Measurements from ENCODE around the gene BMI1.
A peak's percentile ranks its signal among the peaks of the same experiment; 100 is the strongest.
"Not testable (repeated sequence)": the region's sequence is repeated elsewhere in the genome, so short reads cannot be mapped to it uniquely, and the experiment has no call there.

BMI1 gene

GRCh38 chr10:22340329-22341189, 19.7 kb downstream of the BMI1 start:
- H3K9me3 ChIP-seq (ENCODE audit: control insufficient read depth, insufficient read depth, low read length), result no peaks in the 10 kb centered on the region
- no peaks in the 10 kb centered on the region for H3K36me3 ChIP-seq (ENCODE audit: insufficient read depth, low read length)
- no peaks in the 10 kb centered on the region for H3K4me1 ChIP-seq (ENCODE audit: insufficient read depth, low read length)
- peak overlapping the region; percentile 83 for H3K9ac ChIP-seq (ENCODE audit: low read depth, low read length)

GRCh38 chr10:22341190-22341925, 20.5 kb downstream of the BMI1 start:
- H3K36me3 ChIP-seq (ENCODE audit: insufficient read depth, low read length), result no peaks in the 10 kb centered on the region
- peak overlapping the region; percentile 83; the same call in 1 of the 2 replicates for H3K9ac ChIP-seq (ENCODE audit: low read depth, low read length)
- H3K9me3 ChIP-seq (ENCODE audit: control insufficient read depth, insufficient read depth, low read length), result no peaks in the 10 kb centered on the region
- no peaks in the 10 kb centered on the region for H3K4me1 ChIP-seq (ENCODE audit: insufficient read depth, low read length)

- no peaks in the 10 kb centered on the region for H3K9me3 ChIP-seq (ENCODE audit: control insufficient read depth, insufficient read depth, low read length)
- no peaks in the 10 kb centered on the region for H3K4me1 ChIP-seq (ENCODE audit: insufficient read depth, low read length)
- no peak overlapping the region for H3K9ac ChIP-seq (ENCODE audit: low read depth, low read length)
- H3K36me3 ChIP-seq (ENCODE audit: insufficient read depth, low read length), result no peaks in the 10 kb centered on the region
These were observed 21.0 kb downstream of the BMI1 start for GRCh38 chr10:22341926-22342196.

DNA sequence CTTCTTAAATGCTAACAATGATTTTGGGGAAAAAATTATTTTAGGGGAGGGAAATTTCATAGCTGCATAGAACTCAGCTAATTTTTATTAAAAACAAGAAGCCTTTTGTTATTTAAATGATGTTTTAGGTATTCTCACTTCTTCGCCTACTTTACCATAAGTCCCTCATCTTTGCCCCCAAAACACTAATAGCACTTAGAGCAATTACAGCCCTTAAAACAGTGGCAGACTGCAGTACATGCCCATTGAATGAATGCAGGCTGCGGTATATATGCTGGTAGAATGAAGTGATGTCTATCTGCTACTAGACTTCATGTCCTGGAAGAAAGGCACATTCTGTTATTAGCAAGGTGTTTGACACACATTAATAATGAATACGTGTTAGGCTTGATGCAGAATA, 21.5 kb downstream of the BMI1 start:
- Histone ChIP-seq H3K9ac (ENCODE audit: low read depth, low read length) (no peak overlapping the region), H3K4me1 (ENCODE audit: insufficient read depth, low read length) (no peaks in the 10 kb centered on the region), H3K36me3 (ENCODE audit: insufficient read depth, low read length) (no peaks in the 10 kb centered on the region), H3K9me3 (ENCODE audit: control insufficient read depth, insufficient read depth, low read length) (no peaks in the 10 kb centered on the region)

GRCh38 chr10:22343731-22344130, 22.8 kb downstream of the BMI1 start:
- H3K9me3 ChIP-seq (ENCODE audit: control insufficient read depth, insufficient read depth, low read length), result no peaks in the 10 kb centered on the region
- H3K9ac ChIP-seq (ENCODE audit: low read depth, low read length), result no peak overlapping the region
- no peaks in the 10 kb centered on the region for H3K4me1 ChIP-seq (ENCODE audit: insufficient read depth, low read length)
- no peaks in the 10 kb centered on the region for H3K36me3 ChIP-seq (ENCODE audit: insufficient read depth, low read length)

- H3K9me3 ChIP-seq (ENCODE audit: control insufficient read depth, insufficient read depth, low read length), result no peaks in the 10 kb centered on the region
- no peaks in the 10 kb centered on the region for H3K36me3 ChIP-seq (ENCODE audit: insufficient read depth, low read length)
- H3K9ac ChIP-seq (ENCODE audit: low read depth, low read length), result no peak overlapping the region
- no peaks in the 10 kb centered on the region for H3K4me1 ChIP-seq (ENCODE audit: insufficient read depth, low read length)
These were observed 23.4 kb downstream of the BMI1 start for GRCh38 chr10:22344249-22344648.

DNA sequence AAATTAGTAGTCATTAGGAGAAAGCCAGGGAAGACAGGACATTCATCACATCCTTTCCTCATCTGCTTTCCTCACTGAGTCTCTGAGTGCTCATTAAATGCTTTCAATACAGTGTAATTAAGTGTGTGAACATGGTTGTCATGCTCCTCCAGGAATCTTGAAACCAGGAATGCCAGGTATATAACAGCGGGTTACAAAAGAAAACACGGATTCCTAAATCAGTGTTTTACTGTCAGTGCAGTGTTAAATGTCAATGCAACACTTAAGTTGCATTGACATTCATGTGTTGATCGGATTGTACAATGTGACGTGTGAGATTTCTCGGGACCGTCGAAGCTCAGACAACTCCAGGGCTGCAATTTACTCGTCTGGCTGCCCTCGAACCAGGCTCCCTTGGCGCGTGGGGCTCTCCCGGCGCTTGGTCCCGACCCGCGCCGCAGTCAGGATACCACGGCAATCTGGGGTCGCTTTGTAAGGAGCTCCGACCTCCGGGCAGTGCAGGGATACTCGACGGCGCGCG, 23.9 kb downstream of the BMI1 start:
- H3K36me3 ChIP-seq (ENCODE audit: insufficient read depth, low read length), result no peaks in the 10 kb centered on the region
- no peaks in the 10 kb centered on the region for H3K9me3 ChIP-seq (ENCODE audit: control insufficient read depth, insufficient read depth, low read length)
- H3K9ac ChIP-seq (ENCODE audit: low read depth, low read length), result peak overlapping the region; percentile 76; the same call in 1 of the 2 replicates
- no peaks in the 10 kb centered on the region for H3K4me1 ChIP-seq (ENCODE audit: insufficient read depth, low read length)

DNA sequence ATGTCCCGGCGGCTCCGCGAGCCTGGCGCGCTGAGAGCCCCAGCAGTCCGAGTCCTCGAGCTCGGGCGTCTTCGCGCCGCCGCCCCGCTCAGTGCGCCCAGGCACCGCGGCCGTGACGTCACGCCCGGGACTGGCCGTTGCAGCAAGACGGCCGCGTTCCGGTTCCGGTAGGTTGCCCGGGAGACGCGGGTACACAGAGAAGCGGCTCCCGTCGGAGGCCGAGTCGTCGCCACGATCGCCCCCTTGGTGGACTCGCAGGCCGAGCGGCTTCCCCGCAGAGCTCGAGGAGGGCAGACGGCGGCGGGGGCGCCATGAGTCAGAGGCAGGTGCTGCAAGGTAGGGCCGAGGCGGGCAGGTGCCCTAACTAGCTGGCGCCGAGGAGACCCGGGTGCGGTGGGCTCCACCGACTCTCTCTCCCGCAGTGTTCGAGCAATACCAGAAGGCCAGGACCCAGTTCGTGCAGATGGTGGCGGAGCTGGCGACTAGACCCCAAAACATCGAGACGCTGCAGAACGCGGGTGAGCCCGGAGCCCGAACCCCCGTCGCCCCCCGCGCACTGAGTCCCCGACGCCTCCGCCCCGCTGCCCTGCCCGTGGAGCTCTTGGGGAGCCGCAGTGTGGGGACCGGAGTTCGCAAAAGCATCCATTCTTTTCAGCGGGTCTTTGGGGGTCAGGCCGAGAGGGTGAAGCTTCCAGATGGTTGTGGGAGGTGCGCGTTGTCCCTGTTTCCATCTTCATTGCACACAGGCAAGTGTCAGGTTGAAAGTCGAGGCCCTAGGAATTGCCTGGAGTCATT, 24.6 kb downstream of the BMI1 start, which contains the start of gene SPAG6:
SPAG6 (plus strand) TSS at position 196 of the 795 bp plus-strand sequence; CDS start at position 312, 116 bp downstream.
- no peaks in the 10 kb centered on the region for H3K9me3 ChIP-seq (ENCODE audit: control insufficient read depth, insufficient read depth, low read length)
- peak within 1 kb of the TSS; percentile 76 for H3K9ac ChIP-seq (ENCODE audit: low read depth, low read length)
- no peaks in the 10 kb centered on the region for H3K4me1 ChIP-seq (ENCODE audit: insufficient read depth, low read length)
- no peaks in the 10 kb centered on the region for H3K36me3 ChIP-seq (ENCODE audit: insufficient read depth, low read length)

DNA sequence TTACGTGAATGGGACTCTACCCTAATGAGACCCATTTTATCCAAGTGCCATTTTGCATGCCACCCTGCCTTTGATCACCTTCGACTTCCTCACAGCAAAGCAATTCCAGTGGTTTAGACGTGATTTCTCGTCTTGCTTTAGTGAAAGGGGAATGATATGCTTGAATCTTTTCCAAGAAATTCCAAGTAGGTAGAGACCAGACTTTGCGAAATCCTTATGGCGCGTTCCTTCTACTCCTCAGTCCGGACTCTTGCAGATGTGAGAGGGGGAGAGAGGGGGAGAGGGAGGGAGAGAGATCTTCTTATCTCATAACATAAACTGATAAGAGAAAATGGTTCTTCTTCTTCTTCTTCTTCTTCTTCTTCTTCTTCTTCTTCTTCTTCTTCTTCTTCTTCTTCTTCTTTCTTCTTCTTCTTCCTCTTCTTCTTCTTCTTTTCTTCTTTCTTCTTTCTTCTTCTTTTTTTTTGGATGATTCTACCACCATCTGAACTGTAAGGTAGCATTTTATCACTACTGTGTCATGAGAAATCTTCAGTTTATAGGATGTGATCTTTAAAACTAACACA, 25.3 kb downstream of the BMI1 start:
- no peaks in the 10 kb centered on the region for H3K4me1 ChIP-seq (ENCODE audit: insufficient read depth, low read length)
- H3K9me3 ChIP-seq (ENCODE audit: control insufficient read depth, insufficient read depth, low read length), result no peaks in the 10 kb centered on the region
- peak overlapping the region; percentile 76; the same call in 1 of the 2 replicates for H3K9ac ChIP-seq (ENCODE audit: low read depth, low read length)
- H3K36me3 ChIP-seq (ENCODE audit: insufficient read depth, low read length), result no peaks in the 10 kb centered on the region

DNA sequence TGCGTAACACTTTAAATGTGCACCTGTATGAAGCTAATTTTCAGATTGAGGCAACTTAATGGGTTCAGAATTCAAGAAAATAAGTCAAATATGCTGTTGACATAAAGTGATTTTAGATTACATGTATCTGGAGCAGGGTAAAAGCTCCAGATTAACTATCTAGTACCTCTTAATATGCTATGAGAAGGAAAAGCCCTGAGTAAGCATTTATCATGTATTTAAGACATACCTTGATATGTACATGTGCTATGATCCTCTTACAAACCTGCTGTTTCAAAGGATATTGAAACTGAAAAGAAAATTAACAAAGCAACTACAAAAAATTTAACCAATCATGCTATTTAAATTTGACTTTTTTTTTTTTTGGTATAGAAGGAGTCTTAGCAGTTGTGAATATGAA, 28.9 kb downstream of the BMI1 start:
- no peaks in the 10 kb centered on the region for H3K9me3 ChIP-seq (ENCODE audit: control insufficient read depth, insufficient read depth, low read length)
- no peaks in the 10 kb centered on the region for H3K4me1 ChIP-seq (ENCODE audit: insufficient read depth, low read length)
- no peak overlapping the region for H3K9ac ChIP-seq (ENCODE audit: low read depth, low read length)
- no peaks in the 10 kb centered on the region for H3K36me3 ChIP-seq (ENCODE audit: insufficient read depth, low read length)

GRCh38 chr10:22351131-22351703, 30.3 kb downstream of the BMI1 start:
- no peaks in the 10 kb centered on the region for H3K9me3 ChIP-seq (ENCODE audit: control insufficient read depth, insufficient read depth, low read length)
- no peaks in the 10 kb centered on the region for H3K4me1 ChIP-seq (ENCODE audit: insufficient read depth, low read length)
- no peak overlapping the region for H3K9ac ChIP-seq (ENCODE audit: low read depth, low read length)
- H3K36me3 ChIP-seq (ENCODE audit: insufficient read depth, low read length), result no peaks in the 10 kb centered on the region

DNA sequence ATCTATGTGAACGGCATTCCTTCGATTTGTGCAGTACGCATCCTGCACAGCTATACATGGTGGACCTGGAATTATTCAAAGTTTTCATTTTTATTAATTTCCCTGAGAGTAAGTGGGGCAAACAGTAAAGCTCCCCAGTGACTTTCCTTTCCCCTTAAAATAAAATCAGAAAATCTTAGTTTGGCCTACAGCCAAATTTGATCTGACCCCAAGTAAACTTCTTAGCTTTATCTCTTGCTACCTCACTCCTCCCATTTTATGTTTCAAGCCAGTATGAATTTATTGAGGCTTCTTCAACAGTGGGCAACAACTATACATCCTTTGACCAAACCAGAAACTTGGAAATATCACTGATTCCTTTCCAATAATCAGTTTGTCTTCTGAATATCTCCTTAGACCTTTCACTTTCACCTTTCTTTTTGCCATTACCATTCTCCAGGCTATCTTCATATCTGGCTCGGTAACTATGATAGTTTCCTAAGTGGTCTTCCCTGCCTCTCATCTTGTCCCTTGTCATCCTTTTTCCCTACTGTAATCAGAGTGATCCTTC, 35.5 kb downstream of the BMI1 start:
- Histone ChIP-seq H3K36me3 (ENCODE audit: insufficient read depth, low read length) (no peaks in the 10 kb centered on the region), H3K4me1 (ENCODE audit: insufficient read depth, low read length) (no peaks in the 10 kb centered on the region), H3K9me3 (ENCODE audit: control insufficient read depth, insufficient read depth, low read length) (no peaks in the 10 kb centered on the region), H3K9ac (ENCODE audit: low read depth, low read length) (no peak overlapping the region)

- not testable (repeated sequence) for H3K9me3 ChIP-seq (ENCODE audit: control insufficient read depth, insufficient read depth, low read length); H3K36me3 ChIP-seq (ENCODE audit: insufficient read depth, low read length); H3K4me1 ChIP-seq (ENCODE audit: insufficient read depth, low read length); H3K9ac ChIP-seq (ENCODE audit: low read depth, low read length)
These were observed 36.9 kb downstream of the BMI1 start for GRCh38 chr10:22357770-22358169.
